ENCODE data around the gene TF.
"Not testable (repeated sequence)": the region's sequence is repeated elsewhere in the genome, so short reads cannot be mapped to it uniquely, and the experiment has no call there.

Gene TF

GRCh38 chr3:133745981-133746711 is at the start of gene TF:
Gene TF, plus strand, starts transcription at chr3:133746393. Its CDS starts 48 bp downstream, at chr3:133746441.
- DNase-seq, result no peak

- DNase-seq, result no peak
Measured at GRCh38 chr3:133697960-133698359, 48.2 kb upstream of the TF start.

GRCh38 chr3:133699467-133699866 is 46.7 kb upstream of the TF start:
- no peak for DNase-seq

GRCh38 chr3:133699903-133700302 is 46.3 kb upstream of the TF start:
- DNase-seq, result no peak

- no peak for DNase-seq
Measured at GRCh38 chr3:133700351-133700750, 45.8 kb upstream of the TF start.

GRCh38 chr3:133701435-133702358 is 44.5 kb upstream of the TF start:
- DNase-seq, result no peak

GRCh38 chr3:133703915-133704314 is 42.3 kb upstream of the TF start:
- no peak for DNase-seq

- DNase-seq, result no peak
Measured at GRCh38 chr3:133706033-133706432, 40.2 kb upstream of the TF start.

GRCh38 chr3:133709139-133709750 is 36.9 kb upstream of the TF start:
- peak; percentile 34 for DNase-seq

GRCh38 chr3:133711013-133711412 is 35.2 kb upstream of the TF start:
- no peak for DNase-seq

- no peak for DNase-seq
Measured at GRCh38 chr3:133712017-133712416, 34.2 kb upstream of the TF start.

GRCh38 chr3:133713347-133713746 is 32.8 kb upstream of the TF start:
- no peak for DNase-seq

- no peak for DNase-seq
Measured at GRCh38 chr3:133717424-133717823, 28.8 kb upstream of the TF start.

- no peak for DNase-seq
Measured at GRCh38 chr3:133722935-133723334, 23.3 kb upstream of the TF start.

- no peak for DNase-seq
Measured at GRCh38 chr3:133730993-133731392, 15.2 kb upstream of the TF start.

- DNase-seq, result not testable (repeated sequence)
Measured at GRCh38 chr3:133732231-133732630, 14.0 kb upstream of the TF start.

GRCh38 chr3:133733226-133733625 is 13.0 kb upstream of the TF start:
- DNase-seq, result no peak

GRCh38 chr3:133734305-133734704 is 11.9 kb upstream of the TF start:
- no peak for DNase-seq

GRCh38 chr3:133742351-133743091 is 3.7 kb upstream of the TF start:
- DNase-seq, result no peak

- no peak for DNase-seq
Measured at GRCh38 chr3:133744241-133744640, 2.0 kb upstream of the TF start.

GRCh38 chr3:133745108-133745507 is 1.1 kb upstream of the TF start:
- DNase-seq, result no peak

- no peak for DNase-seq
Measured at GRCh38 chr3:133746712-133747066, 496 bp downstream of the TF start.

GRCh38 chr3:133747373-133747772 is 1.2 kb downstream of the TF start:
- DNase-seq, result no peak
